IPS DF 4.7 (cell line): ENCODE measurements around the gene HIC1.
"Not testable (repeated sequence)": the region's sequence is repeated elsewhere in the genome, so short reads cannot be mapped to it uniquely, and the experiment has no call there.

Experiments used
- DNase-seq: peaks from one replicate; pipeline ENCODE4 v3.0.0-alpha.2; 2013; ENCODE audit warnings: low spot score; ENCODE audit errors: extremely low read depth

HIC1 gene, protein sequence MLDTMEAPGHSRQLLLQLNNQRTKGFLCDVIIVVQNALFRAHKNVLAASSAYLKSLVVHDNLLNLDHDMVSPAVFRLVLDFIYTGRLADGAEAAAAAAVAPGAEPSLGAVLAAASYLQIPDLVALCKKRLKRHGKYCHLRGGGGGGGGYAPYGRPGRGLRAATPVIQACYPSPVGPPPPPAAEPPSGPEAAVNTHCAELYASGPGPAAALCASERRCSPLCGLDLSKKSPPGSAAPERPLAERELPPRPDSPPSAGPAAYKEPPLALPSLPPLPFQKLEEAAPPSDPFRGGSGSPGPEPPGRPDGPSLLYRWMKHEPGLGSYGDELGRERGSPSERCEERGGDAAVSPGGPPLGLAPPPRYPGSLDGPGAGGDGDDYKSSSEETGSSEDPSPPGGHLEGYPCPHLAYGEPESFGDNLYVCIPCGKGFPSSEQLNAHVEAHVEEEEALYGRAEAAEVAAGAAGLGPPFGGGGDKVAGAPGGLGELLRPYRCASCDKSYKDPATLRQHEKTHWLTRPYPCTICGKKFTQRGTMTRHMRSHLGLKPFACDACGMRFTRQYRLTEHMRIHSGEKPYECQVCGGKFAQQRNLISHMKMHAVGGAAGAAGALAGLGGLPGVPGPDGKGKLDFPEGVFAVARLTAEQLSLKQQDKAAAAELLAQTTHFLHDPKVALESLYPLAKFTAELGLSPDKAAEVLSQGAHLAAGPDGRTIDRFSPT

DNA sequence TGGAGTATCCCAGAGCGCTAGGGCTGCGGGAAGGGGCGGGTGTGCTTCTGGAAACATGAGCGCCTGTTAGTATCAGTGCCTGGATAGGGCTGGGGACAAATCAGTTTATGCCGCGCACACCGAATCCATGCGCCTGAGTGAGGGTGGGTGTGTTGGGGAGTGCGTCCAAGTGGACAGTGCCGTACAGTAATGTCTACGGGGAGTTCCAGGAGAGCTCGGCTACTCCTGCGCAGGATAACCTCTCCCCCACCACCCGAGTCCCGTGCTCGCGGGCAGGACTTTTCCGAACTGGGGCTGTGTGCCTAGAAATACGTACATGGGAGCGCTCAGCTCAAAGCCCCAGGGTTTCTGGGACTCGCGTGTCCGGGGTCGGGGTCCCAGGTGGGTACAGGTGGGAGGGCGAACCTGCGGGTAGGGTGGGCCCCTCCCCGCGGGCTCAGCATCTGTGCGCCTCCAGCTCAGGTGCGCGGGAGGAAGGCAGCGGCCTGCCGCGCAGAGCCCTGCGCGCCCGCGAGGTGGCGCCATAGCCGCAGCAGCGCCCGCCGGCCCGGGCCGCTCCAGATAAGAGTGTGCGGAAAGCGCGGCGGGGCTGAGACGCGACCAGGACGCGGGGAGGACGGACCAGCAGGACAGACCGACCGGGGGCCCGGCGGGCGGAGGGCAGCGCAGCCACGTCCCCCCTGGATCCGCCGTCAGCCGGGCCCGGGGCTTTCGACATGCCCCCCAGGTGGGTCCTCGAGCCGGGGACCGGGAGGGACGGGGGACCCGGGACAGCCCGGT, at the start of gene HIC1:
Gene HIC1 (plus strand): TSS at position 592 of the 780 bp plus-strand sequence. CDS start 1,588 bp downstream, outside the sequence.
- DNase-seq: no peak

DNA sequence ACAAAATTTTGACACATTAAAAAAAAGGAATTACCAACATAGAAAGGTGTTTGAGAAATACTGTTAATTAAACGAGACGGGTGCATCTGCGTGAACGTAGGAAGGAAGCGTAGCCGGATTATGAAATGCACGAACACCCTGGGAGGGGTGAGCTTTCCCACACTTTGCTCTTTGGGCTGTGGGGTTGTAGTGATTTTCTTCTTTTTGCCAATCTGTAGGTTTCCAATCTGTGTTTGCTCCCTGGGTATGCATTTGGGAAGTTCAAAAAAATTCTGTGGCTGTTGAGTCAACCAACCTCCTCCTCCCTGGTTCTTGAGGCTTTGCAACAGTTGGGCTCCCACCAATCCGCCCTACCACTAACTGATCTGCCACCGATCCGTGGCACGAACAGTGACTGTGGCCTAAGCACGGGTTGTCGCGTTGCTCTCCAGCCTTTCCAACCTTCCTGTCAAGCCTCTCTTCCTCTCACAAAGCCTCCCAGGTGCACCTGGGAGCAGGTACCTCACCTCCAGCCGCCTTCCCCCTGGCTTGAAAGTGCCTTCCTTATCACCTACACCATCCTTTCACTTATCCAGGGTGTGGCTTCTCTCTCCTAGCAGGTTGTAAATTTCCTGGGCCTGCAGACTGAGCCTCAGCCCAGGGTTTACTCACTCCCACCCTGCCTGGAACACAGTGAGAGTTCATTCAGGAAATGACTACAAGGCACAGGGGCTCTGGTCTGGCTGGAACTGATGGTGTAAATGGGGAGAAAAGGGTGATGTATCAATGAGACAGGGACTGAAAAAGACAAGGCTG, 46.4 kb upstream of the HIC1 start:
- DNase-seq: no peak

DNA sequence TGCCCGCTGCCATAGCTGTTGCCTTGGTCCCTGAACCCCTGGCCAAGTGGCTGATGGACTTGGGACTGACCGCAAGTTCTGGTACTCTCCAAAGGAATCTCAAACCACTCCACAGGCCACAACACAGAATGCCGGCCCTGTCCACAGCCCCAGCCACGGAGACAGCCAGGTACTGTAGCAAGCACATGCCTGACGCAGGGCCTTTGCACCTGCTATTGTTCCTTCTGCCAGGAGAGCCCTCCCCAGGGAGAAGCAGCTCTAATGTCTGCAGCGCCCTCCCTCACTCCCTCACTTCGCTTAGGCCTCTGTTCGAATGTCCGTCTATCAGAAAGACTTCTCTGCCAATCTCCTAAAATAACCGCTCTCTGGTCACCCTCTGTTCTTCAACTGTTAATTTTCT, 45.2 kb upstream of the HIC1 start:
- no peak for DNase-seq

DNA sequence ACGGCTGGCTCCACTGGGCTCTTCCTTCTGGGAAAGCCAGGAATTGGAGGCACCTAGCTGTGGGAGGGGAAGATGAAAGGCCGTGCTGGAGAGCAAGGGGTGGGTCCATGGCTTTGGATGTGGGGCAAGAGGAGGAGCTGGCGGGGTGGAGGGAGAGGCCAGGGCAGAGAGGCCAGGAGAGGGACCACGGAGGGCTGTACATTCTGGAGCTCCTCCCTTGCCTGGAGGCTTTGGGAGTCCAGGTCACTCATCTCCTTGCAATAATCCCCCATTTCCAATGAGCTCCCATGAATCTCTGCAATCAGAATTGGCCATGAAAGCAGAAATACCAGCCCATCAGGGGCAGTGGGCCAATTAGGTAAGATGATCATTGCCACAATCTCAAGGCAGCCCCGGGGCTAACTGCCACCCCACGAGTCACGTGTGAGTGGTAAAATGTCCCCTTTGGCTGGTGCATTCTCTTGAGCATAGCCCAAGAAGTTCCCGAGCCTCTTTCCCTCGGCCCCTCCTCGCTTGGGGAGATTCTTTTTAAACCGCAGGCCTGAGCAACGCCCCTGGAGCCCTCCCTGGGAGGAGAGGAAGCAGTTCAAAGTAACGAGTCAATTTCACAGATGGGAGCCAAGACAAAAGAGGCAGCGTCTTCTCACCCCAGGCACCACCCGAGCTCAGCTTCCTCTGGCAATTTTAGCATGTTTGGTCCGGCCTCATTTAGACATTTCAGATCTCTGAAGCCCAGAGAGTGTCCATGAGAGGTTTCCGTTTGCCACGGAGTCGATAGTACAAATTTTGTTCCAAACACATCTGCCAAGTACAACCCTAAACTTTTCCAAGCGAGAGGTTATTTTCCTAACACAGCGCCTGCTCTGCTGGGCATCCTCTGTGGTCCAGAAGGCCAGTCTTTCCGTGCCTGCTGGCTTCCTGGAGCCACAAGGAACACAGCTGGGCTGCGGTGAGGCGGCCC, 43.2 kb upstream of the HIC1 start:
- DNase-seq: no peak

DNA sequence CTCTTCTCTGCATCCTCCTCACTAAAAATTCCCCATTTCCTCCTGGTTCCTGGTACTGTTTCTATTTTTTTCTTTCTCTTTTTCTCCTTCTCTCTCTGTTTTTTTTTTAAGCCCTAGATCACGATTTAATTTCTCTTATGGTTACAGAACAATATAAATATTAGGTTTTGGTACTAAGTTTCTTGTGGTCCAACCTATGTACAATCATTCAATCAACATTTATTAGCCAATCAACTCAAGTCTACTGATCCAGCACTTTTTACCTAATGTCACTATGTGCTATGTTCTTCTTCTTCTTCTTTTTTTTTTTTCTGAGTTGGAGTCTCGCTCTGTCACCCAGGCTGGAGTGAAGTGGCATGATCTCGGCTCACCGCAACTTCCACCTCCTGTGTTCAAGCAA, 42.4 kb upstream of the HIC1 start:
- DNase-seq: no peak

DNA sequence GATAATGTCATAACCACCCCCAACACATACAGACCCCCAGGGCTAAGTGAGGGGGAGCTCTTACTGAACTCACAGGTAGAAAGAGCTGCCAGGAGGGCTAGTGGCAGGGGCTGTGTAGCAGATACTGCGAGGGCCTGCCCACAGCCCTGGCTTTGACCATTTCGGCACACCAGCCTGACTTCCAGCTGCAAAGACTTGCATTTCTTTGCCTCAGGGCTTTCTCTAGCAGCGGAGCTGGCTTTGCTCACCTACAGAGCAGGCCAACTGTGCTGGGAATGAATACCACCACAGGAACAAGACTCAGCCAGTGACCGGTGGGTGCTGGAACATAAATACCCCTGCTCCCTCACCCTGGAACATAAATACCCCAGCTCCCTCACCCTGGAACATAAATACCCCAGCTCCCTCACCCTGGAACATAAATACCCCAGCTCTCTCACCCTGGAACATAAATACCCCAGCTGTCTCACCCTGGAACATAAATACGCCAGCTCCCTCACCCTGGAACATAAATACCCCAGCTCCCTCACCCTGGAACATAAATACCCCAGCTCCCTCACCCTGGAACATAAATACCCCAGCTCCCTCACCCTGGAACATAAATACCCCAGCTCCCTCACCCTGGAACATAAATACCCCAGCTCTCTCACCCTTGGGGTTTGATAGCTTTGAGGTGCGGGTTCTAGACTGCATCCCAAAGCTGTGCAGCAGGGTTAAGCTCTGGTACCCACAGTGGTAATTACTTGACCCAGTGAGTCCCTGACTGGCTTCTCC, 41.5 kb upstream of the HIC1 start:
- DNase-seq: not testable (repeated sequence)

DNA sequence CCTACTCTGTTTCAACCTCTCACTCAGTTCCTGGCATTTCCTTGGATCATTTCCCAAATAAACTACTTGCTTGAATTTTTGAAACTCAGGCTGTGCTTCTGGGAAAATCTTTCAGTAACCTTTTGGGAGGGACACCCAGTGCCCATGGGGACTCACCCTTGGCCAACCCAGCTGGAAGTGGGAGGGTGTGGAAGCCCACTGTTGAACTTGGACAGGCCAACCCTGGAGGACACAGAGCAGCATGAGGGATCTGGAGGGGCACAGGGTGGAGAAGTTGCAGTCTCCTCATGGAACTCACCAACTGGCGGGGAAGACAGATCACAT, 40.9 kb upstream of the HIC1 start:
- no peak for DNase-seq

DNA sequence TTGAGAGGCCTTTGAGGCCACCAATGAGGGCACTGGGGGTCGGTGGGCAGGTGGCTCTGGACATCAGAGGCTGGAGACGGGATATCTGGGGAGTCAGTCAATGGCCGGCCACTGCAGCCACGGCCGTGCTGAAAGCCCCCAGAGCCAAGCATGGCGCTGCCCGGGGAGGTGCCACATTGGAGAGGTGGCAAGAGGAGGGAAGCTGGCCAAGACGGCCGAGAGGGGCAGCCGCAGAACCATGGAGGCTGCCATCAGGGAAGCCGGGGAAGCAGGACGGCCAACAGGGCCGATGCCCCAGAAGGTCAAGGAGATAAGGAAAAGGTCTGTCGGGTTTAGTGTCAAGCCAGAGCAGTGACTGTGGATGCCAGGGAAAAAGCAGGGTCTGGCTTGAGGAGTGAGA, 39.6 kb upstream of the HIC1 start:
- no peak for DNase-seq

DNA sequence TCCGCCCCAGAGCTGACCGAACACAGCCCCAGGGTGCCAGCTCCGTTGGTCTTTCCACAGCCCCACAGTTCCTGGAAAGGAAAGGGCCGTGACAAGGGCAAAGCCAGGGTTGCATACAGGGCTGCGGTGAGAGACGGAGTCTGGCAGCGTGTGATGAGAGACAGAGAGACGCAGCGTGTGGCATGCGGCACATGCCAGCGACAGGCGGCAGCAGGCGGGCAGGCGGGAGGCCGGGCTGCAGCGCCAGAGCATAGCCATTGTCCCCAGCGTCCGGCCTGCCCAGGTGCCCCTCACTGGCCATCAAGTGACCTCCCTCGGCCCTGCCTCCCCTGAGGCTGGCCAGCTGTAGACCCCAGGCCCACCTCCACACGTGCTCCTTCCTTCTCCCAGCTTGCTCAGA, 38.4 kb upstream of the HIC1 start:
- DNase-seq: no peak

DNA sequence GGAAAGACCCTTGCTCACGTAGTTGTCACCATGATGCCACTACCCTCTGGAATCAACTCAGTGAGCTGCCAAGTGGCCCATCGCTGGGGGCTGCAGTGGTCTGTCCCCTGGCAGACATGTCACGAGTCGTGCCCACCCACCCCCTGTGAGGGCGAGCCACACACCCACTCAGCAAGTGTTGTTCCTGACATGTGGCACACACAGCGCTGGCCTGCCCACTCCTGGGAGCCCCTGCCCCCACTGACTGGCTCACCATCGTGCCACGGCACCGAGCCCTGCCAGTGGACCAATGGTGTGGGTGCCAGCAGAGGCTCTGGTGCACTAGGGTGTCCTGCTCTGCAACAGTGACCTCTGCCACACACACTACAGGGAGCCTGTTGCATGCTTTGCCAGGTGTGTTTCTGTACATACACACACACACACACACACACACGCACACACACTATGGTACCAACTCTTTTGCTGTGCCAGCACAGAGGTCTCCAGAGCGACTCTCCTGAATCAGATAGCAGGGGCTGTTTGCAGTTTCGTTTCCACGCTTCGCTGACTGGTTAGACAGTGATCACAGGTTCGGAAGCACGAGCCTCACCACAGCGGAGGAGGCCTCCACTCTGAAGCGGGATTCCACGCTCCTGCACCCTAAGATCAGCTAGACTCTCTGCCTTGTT, 37.5 kb upstream of the HIC1 start:
- DNase-seq: no peak

DNA sequence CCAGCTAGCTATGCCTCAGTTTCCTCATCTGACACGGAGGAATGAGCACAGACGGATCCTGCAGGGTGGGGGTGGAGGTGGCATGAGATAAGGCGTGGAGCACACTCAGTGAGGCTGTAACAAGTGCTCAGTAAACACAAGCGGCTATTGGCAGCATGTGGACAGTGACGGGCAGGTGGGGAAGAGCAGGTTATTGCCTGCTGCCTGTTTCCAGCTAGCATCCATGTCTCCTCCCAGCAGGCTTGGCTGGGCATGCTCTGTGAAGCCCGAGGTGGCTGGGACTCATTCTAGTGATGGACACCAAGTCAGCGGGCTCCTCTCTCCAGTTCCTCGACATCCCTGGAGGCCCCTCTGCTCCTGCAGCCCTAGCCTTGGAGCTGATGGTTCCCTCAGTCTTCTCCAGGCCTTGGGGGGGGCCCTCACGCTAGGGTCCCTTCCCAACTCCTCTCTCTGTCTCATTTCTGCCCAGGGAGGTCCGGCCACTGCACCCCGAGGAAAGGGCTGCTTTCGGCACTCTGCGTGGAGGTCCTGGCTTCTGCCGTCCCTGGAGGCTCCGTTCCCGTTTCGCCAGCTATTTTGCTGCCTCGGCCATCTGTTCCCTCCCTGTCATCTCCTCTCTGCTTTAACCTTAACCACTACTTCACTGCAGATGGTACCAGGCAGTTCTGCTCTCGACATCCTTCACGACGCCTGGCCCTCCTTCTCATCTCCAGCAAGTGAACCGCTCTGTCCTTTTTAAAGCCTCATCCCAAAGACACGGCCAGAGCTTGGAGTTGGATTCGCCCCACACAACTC, 36.0 kb upstream of the HIC1 start:
- no peak for DNase-seq

DNA sequence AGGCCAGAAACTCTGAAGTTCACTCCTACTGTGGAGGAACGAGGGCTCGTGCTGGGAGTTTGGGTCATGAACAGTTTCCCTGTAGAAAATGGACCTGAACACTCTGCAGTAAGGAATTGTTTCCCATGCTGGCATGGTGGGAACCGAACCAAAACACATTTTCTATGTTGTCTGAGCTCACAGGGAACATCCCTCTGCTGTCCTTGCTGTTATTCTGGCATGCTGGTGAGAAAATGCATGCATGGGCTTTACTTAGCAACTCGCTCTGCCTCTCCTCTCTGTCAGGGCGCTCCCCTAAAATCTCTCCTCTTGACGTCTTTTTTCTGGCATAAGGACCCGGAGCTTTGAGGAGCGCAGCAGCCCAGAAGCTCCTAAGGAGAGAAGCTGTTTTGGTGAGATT, 35.2 kb upstream of the HIC1 start:
- DNase-seq: no peak

DNA sequence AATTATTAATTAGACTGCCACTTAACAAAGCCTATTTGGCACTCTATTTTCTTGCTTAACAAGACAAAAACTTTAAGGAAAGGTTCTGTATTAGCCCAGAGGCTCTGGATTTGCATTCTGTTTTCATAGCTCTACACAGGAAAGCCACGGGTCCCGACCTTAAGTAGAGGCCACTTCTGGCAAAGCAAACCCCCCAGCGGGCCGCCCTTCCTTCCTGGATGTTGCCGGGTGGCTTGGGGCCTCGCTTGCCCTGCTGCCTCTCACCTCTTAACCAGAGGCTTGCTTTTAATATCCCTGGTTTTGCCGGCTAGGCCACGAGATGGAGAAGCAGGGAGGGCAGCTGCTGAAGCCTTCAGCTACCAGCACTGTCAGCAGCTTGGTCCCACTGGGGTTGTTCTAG, 34.2 kb upstream of the HIC1 start:
- no peak for DNase-seq

DNA sequence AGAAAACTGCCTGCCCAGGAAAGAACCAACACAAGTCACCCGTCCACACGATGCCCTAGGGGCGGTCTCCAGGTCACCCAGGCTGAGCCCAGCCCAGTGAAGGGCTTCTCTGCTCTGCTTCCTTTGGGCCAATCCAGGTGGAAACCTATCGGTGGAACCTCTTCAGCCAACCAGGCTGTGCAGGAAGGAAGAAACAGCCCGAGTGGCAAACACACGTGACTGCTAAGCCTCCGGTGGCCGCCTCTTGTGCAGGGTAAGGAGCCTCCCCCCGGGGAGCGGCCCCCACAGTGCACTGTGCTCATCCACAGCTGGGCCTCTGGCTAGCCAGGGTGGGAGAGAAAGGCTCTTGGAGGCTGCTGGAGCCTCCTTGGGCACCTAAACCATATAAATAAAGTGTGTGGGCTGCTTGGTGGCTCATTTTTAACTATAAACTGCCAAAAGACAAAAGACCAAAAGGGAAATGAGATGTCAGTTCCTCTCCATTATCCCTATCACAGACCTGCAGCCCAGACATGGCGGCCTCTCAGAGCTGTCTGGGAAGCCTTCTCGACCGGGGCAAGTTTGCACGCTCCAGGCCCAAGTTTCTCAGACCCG, 32.2 kb upstream of the HIC1 start:
- DNase-seq: no peak

DNA sequence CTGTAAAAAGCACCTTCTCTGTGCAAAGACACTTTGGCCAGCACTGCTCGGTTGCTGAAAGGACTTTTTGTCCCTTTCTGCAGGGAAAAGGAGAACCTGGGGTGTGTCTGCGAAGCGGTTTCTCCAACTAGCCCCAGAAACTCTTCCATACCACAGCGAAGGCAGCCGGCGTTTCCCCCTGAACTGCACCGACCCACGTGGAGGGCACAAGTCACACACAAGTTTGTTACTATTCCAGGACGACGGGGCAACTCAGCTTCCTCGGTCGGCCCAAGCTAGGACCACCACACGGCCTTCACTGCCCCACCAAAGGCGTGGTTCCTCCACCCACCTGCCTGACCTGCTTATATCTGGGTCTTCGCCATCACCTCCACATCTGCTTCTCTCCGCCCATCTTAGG, 31.6 kb upstream of the HIC1 start:
- DNase-seq: no peak

DNA sequence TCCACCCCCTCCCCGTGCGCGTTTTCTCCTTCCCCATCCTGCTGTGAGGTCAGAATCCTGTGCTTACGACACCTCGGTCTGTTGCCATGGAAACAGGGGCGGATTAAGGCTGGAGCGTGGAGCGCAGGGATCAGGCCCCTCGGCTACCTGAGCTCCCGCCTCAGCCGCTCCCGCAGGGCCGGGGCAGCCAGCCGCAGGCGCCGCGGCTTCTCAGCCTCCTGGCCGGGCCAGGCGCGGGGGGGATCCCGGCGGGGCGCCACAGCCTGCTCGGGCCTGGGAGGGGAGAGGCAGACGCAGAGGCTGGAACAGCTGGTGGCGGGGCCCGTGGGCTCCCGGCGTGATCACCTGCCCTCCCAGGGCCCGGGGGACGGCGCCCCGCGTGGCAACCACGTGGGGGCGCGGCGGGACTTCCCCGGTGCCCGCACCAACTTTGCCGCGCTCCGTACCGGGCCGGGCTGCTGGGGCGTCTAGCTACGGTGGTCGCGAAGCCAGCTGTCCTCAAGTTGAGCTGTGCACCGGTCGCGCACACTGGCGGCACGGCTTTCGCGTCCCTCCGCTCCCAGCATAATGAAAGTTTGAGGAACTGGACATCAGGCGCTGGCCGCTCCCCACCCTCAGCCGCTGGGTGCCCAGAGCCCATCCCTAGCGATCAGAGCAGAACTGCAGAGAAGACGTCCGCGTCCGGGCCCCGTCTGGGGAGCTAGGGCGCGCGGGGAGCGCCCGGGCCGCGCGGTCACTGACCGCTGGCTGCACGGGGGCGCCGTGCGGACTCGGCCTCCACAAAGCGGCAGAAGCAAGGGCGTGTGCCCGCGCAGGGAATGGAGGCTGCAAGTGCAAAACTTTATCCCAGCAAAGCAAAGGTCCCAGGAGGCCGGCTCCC, 31.0 kb upstream of the HIC1 start:
- DNase-seq: no peak
